Activated CD8-positive, alpha-beta memory T cell treated with anti-CD3 and anti-CD28 coated beads for 36 hours (primary cell): ENCODE data around the gene ARHGAP23. TPM values are rescaled to one million over a fixed set of nuclear protein-coding genes. Genes with fewer than 3 reads are reported as not detected.

Experiments used
- CTCF ChIA-PET: fragments of 350-600 bp; sonication (Branson Sonifier 250); formaldehyde crosslinking; loops from one replicate; lab custom pipeline; 2021; ENCODE audit warnings: antibody characterized with exemption; lab: Charles Lee
- POLR2A ChIA-PET: fragments of 350-600 bp; sonication (Branson Sonifier 250); formaldehyde crosslinking; loops from one replicate; lab custom pipeline; 2021; ENCODE audit warnings: antibody characterized with exemption; lab: Charles Lee
- total RNA-seq, 2 experiments: library from RNA; stranded (reverse); gene quantifications; one replicate each; pipeline ENCODE4 v1.2.3, GENCODE V29; 2021

Gene ARHGAP23
- total RNA-seq, 2 experiments from 2014 or later = 0.13 to 0.27 TPM

DNA sequence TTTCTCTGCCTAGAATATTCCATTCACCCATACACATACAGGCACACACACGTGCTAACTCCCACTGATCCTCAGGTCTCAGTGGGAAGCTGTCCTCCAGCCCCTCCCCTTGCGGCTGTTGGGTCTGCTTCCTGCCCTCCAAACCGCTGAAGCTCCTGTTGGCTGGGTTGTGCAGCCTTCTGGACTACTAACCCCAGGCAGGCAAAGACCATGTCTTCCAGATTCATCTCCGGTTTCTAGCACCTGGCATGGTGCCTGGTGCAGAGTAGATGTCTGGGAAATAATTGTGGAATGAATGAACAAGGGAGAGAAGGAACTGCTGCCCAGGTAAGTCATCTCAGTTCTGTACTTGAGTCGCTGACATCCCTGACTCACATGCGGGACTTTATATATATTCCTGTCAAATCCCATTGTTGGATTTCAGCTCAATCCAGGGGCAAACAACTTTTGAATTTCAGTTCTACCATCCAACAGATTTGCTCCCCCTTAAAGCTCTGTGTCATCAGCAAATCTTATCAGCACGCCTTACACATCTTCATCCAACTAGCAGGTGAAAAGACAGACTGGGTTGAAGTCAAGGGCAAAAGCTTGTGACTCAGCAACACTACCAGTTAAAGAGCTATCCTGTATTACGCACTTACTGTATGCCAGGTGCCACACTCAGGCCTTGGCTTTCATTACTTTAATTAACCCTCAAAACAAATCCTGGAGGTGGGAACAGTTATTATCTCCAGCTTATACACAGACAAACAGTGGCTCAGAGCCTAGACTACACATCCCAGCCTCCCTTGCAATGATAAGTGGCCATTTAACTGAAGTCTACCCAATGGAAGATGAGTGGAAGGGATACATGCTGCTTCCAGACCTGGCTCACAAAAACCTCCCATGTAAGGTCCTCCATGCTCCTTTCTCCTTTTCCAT is 126.4 kb downstream of the ARHGAP23 start:
- ChIA-PET POLR2A (interaction anchor here (0.6 kb wide), 1 partner anchor 203 kb away, joined by 3 read pairs; no protein-coding TSS in a partner anchor), CTCF (interaction anchor here (0.6 to 2.2 kb wide), 5 partner anchors 30 to 430 kb away, joined by 3 to 10 read pairs (median 4); no protein-coding TSS in a partner anchor)

DNA sequence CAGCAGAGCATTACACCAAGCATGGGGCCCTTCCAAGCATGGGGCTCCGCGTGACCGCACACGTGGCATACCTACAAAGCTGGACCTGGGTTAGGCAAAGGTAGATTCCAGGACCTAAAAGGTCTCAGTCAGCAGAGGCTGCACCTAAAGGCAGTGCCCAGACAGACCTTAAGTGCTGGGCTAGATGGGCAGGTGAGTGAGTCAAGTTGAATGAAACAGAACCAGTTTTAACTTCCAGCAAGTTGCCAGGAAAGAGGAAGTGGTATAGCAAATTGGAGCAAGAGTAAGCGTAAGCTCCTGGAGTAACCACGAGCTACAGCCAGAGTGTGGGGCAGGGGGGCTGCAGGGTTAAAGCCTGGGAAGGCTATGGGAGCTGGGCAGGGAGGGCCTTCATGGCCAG is 128.0 kb downstream of the ARHGAP23 start:
- ChIA-PET CTCF (interaction anchor here (1.1 to 4.1 kb wide), 4 partner anchors 29 to 111 kb away, joined by 3 to 98 read pairs (median 9); no protein-coding TSS in a partner anchor), POLR2A (no interaction called here)

DNA sequence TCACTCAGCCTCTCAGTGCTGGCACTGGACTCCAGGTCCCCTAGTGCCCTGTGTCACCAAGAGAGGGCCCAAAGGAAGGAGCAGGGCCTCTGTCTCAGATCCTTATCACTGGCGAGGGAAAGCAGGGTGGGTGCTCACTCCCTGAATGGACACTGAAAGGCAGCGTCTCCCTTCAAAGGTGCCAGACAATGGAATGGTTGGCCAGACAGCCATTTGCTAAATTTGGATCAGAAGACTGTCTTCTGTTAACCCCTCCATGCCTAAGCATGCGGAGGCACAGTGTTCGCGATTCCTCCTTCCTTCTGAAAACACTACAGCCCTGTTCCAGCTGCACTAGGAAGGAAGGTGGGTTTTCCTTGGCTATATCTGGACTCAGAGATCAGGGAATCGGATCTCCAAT is 129.1 kb downstream of the ARHGAP23 start:
- CTCF ChIA-PET = interaction anchor here (0.6 to 4.1 kb wide), 20 partner anchors 8 to 1889 kb away, joined by 3 to 98 read pairs (median 4); no protein-coding TSS in a partner anchor
- POLR2A ChIA-PET = no interaction called here

DNA sequence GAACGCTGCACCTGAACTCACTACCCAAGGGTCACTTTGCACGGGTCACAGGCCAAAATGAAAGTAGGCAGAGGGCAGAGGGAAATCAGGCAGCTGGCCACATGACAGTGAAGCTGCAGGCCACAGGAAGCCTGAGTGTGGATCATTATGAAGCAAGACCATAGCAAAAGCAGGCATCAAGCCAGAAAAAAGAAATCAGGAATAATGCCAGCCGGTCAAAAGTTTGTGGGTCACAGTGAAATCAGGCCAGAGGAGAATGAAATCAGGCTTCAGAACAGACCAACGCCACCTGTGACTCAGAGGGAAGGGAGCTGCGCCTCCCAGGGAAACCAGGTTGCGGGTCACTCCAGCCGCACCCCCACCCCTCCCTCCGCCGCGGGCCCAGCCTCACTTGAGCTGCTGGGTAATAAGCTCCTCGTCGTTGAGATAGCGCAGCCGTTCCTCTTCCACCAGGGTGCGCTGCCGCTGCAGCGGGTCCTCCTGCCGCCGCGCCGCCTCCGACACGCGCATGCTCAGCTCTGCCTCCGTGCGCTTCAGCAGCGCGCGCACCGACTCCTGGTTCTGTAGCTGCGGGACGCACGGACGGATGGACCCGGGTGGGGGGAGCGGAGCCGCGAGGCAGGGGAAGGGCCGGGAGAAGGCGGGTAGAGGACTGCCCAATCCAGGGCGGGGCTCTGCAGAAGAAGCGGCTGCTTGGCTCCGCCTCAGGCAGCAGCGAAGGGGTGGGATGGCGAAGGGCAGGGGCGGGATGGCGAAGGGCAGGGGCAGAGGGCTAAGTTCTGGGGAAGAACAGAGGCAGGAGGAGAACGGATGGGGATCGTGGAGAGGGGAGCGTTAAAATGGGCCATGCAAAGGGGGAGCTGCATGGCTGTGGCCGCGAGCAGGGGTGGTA is 129.8 kb downstream of the ARHGAP23 start:
- CTCF ChIA-PET = interaction anchor here (0.6 to 4.1 kb wide), 27 partner anchors 8 to 1888 kb away, joined by 3 to 98 read pairs (median 4); partner anchors contain the start of gene MLLT6
- POLR2A ChIA-PET = interaction anchor here (0.5 to 1.3 kb wide), 2 partner anchors 116 to 205 kb away, joined by 3 read pairs; partner anchors contain the start of gene EPOP

DNA sequence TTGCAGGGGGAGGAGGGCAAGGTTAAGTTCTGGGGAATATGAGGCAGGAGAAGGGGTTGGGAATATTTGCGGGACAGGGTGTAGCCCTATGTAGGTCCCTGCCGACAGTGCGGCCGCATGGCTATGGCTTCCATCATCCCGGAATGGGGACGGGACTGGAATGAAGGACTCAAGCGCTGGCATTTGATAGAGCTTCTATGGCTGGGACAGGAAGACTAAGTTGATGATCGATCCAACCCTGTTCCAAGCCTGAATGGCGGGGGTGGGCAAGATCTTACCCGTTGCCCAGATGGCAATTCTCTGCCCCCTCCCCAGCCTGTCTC is 130.4 kb downstream of the ARHGAP23 start:
- CTCF ChIA-PET = interaction anchor here (0.6 to 4.1 kb wide), 23 partner anchors 8 to 594 kb away, joined by 3 to 98 read pairs (median 3); partner anchors contain the start of gene MLLT6
- POLR2A ChIA-PET = interaction anchor here (0.5 to 1.3 kb wide), 2 partner anchors 116 to 206 kb away, joined by 3 read pairs; partner anchors contain the start of gene EPOP

DNA sequence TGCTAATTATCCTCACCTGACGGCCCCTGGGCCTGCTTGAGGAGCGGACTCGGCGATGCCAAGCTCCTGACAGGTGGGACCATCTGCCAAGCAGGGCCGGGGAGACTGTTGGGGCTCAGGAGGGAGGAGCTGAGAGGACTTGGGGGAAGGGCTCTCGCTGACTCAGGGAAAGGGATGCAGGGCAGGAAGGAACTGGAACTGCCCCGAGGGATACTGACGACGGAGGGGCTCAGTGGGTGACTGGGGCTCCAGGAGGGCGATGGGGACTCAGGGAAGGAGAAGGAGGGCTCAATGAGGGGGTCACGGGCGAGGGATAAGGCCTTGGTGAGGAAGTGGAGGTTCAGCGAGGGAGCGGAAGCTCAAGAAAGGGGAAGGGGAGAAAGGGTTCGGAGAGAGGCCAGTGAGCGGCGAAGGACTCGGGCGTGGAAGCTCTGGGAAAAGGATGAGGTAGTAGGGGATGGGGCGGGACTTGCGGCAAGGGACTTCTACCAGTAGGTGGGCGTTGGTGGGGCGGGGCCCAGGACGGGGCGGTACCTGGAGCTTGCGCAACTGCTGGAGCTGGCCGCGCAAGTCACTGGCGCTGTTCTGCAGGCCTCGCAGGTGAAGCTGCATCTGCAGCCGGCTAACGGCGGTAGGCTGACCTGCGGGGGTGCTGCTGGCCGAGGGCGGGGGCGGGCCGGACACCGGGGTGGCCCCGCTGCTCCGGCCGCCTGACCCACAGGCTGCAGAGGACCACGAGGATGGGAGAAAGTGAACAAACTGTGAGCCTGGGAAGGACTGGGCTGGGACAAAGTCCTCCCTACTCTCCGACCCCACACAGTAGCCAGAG is 131.0 kb downstream of the ARHGAP23 start:
- ChIA-PET POLR2A (interaction anchor here (0.7 to 1.3 kb wide), 2 partner anchors 115 to 1156 kb away, joined by 3 read pairs; partner anchors contain the start of gene EPOP), CTCF (interaction anchor here (0.7 to 4.1 kb wide), 15 partner anchors 9 to 177 kb away, joined by 3 to 98 read pairs (median 4); partner anchors contain the start of genes MLLT6 and SRCIN1)

DNA sequence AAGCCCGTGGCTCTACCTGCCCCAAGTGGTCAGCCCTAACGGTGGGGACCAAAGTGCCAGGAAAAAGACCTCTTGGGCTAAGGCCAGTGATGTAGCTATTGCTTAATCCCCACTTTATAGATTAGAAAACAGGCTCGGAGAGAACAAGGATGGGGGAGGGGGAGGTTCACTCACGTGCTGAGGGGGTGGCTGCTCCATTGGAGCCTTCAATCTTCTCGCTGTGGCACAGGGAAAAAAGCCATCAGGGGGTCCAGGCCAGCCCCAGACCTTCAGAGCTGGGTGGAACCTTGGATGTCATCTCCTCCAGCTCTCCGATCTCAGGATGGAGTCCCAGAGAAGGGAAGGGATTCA is 131.6 kb downstream of the ARHGAP23 start:
- ChIA-PET CTCF (interaction anchor here (0.9 to 4.1 kb wide), 9 partner anchors 18 to 154 kb away, joined by 3 to 98 read pairs (median 4); partner anchors contain the start of gene SRCIN1), POLR2A (no interaction called here)

DNA sequence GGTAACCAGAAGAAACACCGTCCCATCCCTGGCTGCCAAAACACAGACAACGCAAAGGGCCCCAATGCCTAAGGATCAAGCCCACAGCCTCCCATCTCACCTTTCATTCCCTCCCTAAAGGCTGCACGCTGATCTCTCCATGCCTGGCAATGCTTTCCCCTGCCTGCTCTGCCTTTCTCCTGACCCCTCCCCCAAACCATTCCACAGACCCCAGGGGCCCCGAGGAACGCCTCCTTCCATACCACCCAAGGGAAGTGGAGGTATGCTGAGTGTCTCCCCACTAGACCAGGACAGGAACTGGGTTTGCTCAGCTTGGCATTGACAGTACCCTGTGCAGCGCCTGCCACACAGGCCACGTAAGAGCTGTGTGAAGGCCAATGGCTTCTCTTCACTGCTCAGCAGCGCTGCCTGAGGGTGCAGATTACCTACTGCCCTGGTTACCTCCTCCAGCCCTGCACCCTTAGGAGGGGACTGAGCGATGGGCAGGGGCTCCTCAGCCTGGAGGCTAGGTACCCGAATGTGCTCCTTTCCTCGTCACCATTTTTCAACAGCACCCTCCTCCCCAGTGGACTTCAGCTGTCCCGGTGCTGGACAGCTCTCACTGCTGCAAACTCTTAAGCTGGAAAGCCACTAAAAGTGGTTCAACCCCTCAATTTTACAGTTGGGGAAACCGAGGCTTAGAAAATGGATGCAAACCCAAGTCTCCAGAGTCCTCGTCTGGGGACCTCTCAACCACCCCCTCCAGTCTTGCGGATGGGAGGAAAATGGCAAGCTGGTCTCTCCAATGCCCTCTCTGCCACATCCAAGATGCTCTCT is 132.4 kb downstream of the ARHGAP23 start:
- POLR2A ChIA-PET = interaction anchor here (0.9 kb wide), 1 partner anchor 1622 kb away, joined by 3 read pairs; no protein-coding TSS in a partner anchor
- CTCF ChIA-PET = interaction anchor here (1.0 to 4.1 kb wide), 3 partner anchors 24 to 105 kb away, joined by 4 to 98 read pairs (median 82); no protein-coding TSS in a partner anchor

DNA sequence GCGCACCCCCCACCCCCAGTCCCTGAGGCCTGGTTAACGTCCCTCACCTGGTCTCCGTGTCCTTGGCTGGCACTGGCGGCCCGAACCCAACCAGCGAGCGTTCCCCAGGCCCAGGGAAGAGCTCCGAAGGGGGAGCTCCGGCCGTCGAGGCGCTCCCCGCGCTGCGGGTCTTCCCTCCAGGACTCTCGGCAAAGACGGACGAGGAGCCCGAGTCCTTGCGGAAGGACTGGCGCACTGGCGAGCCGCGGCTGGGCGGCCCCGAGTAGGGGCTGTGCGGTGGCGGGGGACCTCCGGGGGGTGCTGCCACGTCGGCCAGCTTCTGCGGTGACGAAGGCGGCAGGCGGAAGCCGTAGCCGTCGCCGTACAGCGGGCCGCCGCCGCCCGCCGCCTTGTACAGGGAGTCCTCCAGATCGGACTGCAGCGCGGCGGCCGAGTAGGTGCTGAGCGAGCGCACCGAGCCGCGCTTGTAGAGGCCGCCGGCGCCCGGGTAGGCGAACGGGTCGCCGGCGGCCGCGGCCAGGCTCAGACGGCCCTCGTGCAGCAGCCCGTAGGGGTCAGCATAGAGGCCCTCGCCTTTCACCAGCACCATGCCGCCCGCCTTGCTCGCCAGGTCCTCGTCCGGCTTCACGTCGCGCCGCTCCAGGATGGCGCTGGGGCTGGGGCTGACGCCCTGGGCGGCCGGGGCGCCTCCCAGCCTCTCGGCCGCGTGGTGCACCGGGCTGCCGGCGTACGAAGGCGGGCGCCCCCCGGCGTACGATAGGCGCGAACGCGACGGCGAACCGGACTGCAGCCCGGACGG is 133.4 kb downstream of the ARHGAP23 start:
- CTCF ChIA-PET = interaction anchor here (1.0 kb wide), 1 partner anchor 45 kb away, joined by 4 read pairs; no protein-coding TSS in a partner anchor
- POLR2A ChIA-PET = interaction anchor here (0.9 kb wide), 1 partner anchor 1623 kb away, joined by 3 read pairs; no protein-coding TSS in a partner anchor

Other genes with a start within 250 kb of the ARHGAP23 start
- not detected for gene TBC1D3, start 235.9 kb upstream of the ARHGAP23 start, total RNA-seq
- 10 to 100 TPM; 67.7 to 68.6 TPM for gene MRPL45, start 131.3 kb upstream of the ARHGAP23 start, total RNA-seq
- gene GPR179, start 84.5 kb upstream of the ARHGAP23 start, total RNA-seq = under 1 TPM; 0.06 to 0.30 TPM
- gene SOCS7, start 76.6 kb upstream of the ARHGAP23 start, total RNA-seq = 10 to 100 TPM; 19.9 to 23.4 TPM
- under 1 TPM; 0.06 to 0.15 TPM for gene SRCIN1, start 177.5 kb downstream of the ARHGAP23 start, total RNA-seq
- 10 to 100 TPM; 56.1 to 56.7 TPM for gene EPOP, start 246.5 kb downstream of the ARHGAP23 start, total RNA-seq